GM19463 (cell line): ENCODE measurements around the gene HDLBP.
"Not testable (repeated sequence)": the region's sequence is repeated elsewhere in the genome, so short reads cannot be mapped to it uniquely, and the experiment has no call there.

ENCODE experiments used
- ATAC-seq: cut with Tn5 transposase; IDR thresholded peaks from one replicate; pipeline ENCODE4 v1.9.1; 2021; ENCODE audit warnings: mild to moderate bottlenecking, moderate library complexity; ENCODE audit not compliant: unreplicated experiment

The HDLBP gene

GRCh38 chr2:241308832-241309500 lies 6.5 kb downstream of the HDLBP start:
- no peak for ATAC-seq

DNA sequence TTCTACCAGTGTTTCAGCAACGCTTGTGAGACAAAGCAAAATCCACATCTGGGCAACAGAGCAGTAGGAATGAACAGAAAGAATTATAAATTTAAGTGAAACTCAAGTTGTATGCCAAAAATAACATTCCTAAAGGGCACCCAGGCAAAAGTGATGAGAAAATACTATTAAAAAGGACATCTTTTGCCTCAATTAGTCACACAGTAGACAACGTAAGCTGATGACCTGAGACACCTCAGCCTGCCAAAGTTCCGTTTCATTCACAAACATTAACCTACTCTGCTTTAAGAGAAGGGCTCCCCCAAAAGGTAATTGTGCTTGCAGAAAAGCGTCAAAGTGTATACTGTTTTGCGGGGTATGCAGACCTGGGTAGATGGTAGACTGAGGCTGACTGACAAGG lies 7.2 kb downstream of the HDLBP start:
- ATAC-seq: no peak

DNA sequence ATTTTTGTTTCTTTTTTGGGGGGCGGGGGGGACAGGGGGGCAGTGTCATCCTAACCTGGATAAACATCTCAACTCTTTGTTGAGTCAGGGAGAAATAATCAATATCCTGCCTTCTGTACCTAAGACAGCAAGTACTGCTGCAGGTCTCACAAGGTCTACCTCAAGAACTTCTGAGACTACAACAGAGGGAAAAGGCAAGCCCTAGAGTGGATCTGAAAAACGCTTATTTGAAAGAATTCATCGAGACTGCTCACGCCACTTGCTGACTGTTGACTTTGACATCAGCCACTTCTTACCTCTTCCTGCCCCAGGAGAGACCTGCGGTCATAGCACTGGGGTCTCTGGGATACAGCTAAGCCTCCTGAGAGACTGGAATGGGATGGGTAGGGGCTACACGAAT lies 8.4 kb downstream of the HDLBP start:
- ATAC-seq: no peak

GRCh38 chr2:241304039-241304670 lies 11.3 kb downstream of the HDLBP start:
- ATAC-seq: no peak

- ATAC-seq: no peak
These were observed 12.5 kb downstream of the HDLBP start for GRCh38 chr2:241302759-241303651.

GRCh38 chr2:241302083-241302482 lies 13.4 kb downstream of the HDLBP start:
- no peak for ATAC-seq

GRCh38 chr2:241300000-241300399 lies 15.5 kb downstream of the HDLBP start:
- ATAC-seq: no peak

- no peak for ATAC-seq
These were observed 16.8 kb downstream of the HDLBP start for GRCh38 chr2:241298673-241299072.

DNA sequence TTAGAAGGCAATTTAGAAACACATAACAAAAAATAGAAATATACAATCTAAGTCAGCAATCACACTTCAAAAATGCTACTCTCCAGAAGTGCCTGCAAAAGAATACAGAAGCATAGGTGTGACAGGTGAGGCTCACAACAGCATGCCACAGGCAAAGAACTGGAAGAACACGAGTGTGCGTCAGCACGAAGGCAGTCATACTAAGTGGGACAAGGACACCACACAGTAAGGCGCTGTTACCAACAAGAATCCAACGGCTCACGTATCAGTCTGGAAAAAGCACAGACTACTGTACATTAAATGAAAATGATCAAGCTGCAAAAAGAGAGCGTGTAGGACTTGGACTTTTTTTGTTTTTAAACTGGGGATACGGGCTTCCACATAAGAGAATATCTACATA lies 18.7 kb downstream of the HDLBP start:
- ATAC-seq: no peak

- no peak for ATAC-seq
These were observed 20.0 kb downstream of the HDLBP start for GRCh38 chr2:241295326-241296095.

GRCh38 chr2:241293378-241293797 lies 22.1 kb downstream of the HDLBP start:
- not testable (repeated sequence) for ATAC-seq

- ATAC-seq: no peak
These were observed 23.5 kb downstream of the HDLBP start for GRCh38 chr2:241291977-241292376.

DNA sequence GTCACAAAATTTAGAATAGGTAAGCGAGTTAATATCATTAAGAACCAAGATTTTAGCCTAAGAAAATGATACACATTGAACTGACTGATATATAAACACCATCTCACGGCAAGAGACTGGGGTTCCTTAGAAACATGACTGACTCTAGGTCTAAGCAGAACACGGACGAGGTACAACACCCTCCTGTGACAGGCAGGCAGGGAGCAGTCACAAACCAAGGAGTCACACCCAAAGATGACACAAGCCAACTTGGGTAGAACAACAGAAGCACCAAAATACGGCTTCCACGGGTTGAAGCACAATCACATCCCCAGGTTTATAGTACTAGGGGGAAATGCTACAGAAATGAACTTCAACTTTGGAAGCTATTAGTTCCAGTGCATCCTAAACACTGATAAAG lies 24.3 kb downstream of the HDLBP start:
- ATAC-seq: no peak

- no peak for ATAC-seq
These were observed 25.9 kb downstream of the HDLBP start for GRCh38 chr2:241289597-241289996.

GRCh38 chr2:241289053-241289452 lies 26.4 kb downstream of the HDLBP start:
- no peak for ATAC-seq

- no peak for ATAC-seq
These were observed 27.1 kb downstream of the HDLBP start for GRCh38 chr2:241288324-241288888.

GRCh38 chr2:241286348-241287090 lies 29.0 kb downstream of the HDLBP start:
- no peak for ATAC-seq

- no peak for ATAC-seq
These were observed 29.9 kb downstream of the HDLBP start for GRCh38 chr2:241285596-241285995.

GRCh38 chr2:241282555-241282954 lies 32.9 kb downstream of the HDLBP start:
- ATAC-seq: no peak

- no peak for ATAC-seq
These were observed 35.2 kb downstream of the HDLBP start for GRCh38 chr2:241280291-241280690.
